Mammary epithelial cell (primary cell): ENCODE data around the gene BCL7B.

Experiments used
- CTCF ChIP-seq, 2 donors: IDR thresholded peaks in 1 of 2; conservative IDR thresholded peaks in 1 of 2; 2 replicates each; pipeline ENCODE4 v1.5.1; 2011 to 2012; ENCODE audit warnings: inconsistent platforms in 2 of 2, low read length in 2 of 2, mild to moderate bottlenecking in 2 of 2, control low read depth in 1 of 2, low read depth in 1 of 2; ENCODE audit not compliant: insufficient read depth in 1 of 2; ENCODE audit errors: extremely low read depth in 1 of 2
- EZH2 ChIP-seq: IDR thresholded peaks from 2 replicates; pipeline ENCODE4 v1.6.1; 2012; ENCODE audit warnings: low read length, inconsistent platforms, borderline replicate concordance

GRCh38 chr7:73504920-73505319, 52.6 kb downstream of the BCL7B start:
- TF ChIP-seq CTCF (conservative IDR thresholded peaks at IDR 0.05 in 1 of 2, IDR thresholded peaks at IDR 0.05 in 1 of 2; ENCODE audit: extremely low read depth in 1 of 2, insufficient read depth in 1 of 2, low read depth in 1 of 2, low read length in 2 of 2), result no peak
- TF ChIP-seq EZH2, result no peak
